Umbilical cord (tissue), 2 donors: ENCODE results near the gene PTP4A2. TPM values are rescaled to one million over a fixed set of nuclear protein-coding genes. Genes with fewer than 3 reads are reported as not detected.
A peak's percentile ranks its signal among the peaks of the same experiment; 100 is the strongest.

Source experiments
- DNase-seq: peaks from one replicate; pipeline ENCODE4 v3.0.0-alpha.2; 2015; ENCODE audit warnings: low spot score
- total RNA-seq: library from RNA; depleted of rRNA; stranded (reverse); fragments of >200 nt; gene quantifications from one replicate; pipeline ENCODE4 v1.2.3, GENCODE V29; 2014; ENCODE audit warnings: low replicate concordance; ENCODE audit not compliant: insufficient read depth

Gene PTP4A2
- total RNA-seq, 1 donor from 2014 or later: 544 TPM

DNA sequence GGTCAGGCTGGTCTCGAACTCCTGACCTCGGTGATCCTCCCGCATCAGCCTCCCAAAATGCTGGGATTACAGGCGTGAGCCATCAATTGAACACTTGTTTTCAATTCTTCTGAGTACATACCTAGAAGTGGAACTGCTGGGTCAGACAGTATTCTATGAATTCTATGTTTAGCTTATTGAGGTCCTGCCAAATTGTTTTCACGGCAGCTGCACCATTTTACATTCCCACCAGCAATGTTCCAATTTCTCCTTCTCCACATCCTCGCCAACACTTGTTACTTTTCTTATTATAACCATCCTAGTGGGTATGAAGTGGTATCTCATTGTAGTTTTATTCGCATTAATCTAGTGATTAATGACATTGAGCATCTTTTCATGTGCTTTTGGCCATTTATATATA, 49.9 kb downstream of the PTP4A2 start:
- no peak for DNase-seq

DNA sequence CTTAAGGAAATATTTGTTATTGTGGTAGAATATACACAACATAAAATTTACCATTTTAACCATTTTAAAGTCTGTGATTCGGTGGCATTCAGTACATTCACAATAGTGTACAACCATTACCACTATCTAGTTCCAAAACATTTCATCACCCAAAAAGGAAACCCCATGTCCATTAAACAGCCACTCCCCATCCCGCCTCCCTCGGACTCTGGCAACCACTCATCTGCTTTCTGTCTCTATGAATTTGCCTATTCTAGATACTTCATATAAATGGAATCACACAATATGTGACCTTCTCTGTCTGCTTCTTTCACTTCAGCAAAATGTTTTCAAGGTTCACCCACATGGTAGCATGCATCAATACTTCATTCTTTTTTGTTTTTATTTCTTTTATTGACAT, 51.3 kb downstream of the PTP4A2 start:
- DNase-seq: no peak

DNA sequence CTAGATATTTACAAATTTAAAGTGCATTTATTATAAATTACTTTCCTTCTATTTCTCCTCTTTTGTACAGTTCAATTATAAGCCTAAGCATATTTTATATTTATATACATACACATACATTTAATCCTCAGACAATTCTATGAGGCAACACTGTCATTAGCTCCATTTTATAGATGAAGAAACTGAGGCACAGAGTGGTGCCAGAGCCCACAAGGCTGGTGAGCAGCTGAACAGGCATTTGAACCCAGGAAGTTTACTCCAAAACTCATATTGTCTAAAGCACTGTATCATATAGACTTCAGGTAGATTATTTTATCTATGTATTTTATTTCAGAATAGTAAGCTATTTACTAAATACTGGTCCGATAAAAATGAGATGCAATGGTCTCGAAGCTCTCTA, 52.3 kb downstream of the PTP4A2 start:
- DNase-seq: no peak

DNA sequence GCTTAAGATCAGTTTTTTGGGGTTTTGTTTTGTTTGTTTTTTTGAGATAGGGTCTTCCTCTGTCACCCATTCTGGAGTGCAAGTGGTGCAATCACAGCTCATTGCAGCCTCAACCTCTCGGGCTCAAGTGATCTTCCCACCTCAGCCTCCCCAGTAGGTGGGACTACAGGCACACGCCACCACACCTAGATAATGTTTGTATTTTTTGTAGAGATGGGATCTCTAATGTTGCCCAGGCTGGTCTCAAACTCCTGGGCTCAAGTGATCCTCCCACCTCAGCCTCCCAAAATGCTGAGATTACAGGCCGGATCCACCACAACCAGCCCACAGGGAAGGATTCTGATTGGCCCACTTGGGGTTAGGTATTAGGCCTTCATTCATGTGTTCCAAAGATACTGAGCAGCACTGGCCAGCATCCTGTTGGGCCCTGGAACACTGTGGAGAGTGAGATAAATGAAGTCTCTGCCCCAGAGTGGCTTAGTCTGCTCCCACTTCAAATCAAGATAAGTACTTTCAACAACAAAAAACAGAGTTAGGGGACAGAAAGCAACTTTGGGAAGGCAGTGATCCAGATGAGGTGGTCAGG, 54.7 kb downstream of the PTP4A2 start:
- no peak for DNase-seq

DNA sequence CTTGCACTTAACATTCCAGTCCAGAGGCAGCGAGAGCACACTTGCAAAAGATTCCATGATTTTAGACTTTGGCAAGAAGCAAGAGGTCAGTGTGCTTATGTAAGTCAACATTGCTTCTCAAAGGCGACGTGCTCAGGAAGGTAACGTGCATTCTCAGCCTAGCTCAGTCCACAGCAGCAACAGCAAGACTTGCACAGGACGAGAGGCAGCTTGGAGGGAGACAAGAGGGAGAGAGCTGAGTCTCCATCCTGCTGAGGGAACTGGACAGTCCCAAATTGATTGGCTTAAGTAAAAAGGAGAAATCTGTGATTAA, 56.5 kb downstream of the PTP4A2 start:
- peak; percentile 28 for DNase-seq

DNA sequence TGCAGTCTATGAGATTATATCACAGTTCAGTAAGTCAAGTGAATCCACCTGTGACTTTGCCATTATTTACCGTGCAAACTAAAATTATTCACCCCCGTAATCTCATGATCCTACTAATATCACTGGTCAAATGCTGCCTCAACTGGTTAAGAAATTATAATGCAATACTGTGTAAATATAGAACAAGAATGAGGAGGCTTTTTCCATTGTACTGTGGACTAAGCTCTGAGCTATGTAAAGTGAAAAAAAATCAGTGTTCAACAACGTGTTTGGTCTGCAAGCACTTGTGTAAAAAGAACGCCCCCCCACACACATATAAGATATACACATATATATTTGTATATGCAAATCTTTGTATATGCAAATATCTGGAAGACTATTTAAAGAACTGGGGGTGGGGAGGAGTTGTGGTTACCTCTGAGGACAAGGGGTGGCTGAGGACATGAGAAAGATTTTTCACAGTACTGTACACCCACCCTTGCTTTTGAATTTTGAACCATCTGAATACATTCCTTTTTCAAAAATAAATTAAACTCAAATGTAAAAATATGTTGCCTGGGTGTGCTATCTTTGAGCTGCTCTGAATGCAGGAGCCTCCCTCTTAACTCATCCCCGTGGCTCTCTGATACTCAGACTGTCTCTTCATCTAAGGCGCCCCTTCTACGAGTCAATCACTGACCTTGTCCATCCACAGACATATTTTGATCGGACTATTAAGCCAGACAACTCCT, 57.0 kb downstream of the PTP4A2 start:
- DNase-seq: no peak

DNA sequence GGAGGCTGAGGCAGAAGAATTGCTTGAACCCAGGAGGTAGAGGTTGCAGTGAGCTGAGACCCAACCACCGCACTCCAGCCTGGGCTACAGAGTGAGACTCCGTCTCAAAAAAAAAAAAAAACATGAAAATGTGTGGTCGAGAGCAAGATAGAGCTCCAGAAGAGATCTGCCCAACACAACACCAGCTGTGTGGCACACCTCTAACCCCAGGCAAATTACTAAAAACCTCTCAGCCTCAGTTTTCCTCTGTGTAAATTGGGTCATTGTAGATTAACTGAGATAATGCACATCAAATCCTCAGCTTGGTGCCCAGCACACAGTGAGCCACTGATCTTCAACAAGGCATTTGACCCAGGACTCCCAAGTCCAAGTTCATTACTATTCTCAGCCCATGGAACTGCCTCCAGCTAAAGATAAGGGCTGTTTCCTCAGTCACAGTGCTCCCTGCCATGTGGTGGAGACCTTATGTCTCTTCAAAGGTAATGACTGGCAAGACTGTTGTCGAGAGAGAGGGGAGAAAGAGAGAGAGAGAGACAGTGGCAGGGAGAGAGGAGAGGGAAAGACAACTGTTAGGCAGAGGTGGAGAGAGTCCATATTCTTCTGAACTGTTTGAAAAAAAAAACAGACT, 58.1 kb downstream of the PTP4A2 start:
- no peak for DNase-seq

DNA sequence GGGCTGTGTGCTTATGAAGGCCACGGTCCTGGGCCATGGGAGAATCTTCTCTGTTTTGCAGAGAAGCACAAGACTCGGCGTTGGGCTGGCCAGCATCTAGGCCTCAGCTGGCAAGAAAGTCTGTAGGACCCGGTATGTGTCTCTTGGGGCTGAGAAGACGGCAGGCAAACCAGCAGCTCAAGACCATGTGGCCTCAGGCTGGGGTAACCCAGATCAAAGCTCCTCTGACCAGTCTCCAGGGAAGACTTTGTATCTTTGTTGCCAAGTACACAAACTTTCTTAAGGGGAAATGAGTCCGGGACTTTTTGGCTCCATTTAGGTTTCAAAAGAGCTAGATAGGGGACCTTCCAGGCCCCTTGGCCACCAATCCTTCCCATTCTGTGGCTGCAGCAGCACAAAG, 60.1 kb downstream of the PTP4A2 start:
- DNase-seq: no peak

DNA sequence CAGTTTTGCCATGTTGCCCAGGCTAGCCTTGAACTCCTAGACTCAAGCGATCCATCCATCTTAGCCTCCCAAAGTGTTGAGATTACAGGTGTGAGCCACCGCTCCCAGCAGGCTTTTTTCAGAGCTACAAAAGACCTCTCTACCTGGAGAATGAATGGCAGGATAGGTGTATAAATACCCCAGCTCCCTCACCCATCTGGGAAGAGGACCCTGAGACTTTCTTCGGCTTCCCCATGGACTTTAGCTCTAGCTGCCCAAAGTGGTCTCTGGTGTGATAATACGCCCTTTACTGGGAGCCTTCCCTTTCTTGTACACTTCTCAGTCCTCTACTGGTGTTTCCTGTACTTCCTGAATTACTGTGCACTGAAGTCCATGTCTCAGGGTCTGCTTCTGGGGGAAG, 60.6 kb downstream of the PTP4A2 start:
- no peak for DNase-seq

DNA sequence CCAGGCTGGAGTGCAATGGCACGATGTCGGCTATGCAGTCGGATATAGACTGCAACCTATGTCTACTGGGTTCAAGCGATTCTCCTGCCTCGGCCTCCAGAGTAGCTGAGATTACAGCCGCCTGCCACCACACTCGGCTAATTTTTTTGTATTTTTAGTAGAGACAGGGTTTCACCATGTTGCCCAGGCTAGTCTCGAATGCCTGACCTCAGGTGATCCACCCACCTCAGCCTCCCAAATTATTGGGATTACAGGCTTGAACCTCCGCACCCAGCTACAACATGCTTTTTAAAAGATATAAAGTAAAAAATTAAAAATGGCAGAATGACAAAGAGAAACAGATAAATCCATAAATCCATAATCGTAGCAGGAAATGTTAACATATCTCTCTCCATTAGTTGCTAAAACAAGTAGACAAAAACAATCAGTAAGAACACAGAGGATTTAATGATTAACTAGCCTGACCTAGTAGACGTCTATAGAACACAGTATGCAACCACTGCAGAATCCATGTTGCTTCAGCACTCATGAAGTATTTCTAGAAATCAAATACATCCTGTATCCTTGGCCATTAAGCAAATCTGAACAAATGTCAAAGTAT, 62.4 kb downstream of the PTP4A2 start:
- no peak for DNase-seq

DNA sequence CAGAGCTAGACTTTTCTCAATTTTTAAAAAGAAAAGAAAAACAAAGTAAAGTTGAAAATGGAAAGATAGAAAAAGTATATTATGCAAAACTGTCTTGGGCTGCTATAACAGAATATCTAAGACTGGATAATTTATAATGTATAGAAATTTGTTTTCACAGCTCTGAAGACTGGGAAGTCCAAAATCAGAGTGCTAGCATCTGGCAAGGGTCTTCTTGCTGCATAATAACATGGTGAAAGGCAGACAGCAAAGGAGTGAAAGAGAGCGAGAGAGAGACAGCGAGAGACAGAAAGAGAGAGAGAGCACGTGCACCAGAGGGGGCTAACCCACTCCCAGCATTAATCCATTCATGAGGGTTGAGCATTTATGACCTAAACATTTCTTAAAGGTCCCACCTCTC, 63.2 kb downstream of the PTP4A2 start:
- DNase-seq: no peak

DNA sequence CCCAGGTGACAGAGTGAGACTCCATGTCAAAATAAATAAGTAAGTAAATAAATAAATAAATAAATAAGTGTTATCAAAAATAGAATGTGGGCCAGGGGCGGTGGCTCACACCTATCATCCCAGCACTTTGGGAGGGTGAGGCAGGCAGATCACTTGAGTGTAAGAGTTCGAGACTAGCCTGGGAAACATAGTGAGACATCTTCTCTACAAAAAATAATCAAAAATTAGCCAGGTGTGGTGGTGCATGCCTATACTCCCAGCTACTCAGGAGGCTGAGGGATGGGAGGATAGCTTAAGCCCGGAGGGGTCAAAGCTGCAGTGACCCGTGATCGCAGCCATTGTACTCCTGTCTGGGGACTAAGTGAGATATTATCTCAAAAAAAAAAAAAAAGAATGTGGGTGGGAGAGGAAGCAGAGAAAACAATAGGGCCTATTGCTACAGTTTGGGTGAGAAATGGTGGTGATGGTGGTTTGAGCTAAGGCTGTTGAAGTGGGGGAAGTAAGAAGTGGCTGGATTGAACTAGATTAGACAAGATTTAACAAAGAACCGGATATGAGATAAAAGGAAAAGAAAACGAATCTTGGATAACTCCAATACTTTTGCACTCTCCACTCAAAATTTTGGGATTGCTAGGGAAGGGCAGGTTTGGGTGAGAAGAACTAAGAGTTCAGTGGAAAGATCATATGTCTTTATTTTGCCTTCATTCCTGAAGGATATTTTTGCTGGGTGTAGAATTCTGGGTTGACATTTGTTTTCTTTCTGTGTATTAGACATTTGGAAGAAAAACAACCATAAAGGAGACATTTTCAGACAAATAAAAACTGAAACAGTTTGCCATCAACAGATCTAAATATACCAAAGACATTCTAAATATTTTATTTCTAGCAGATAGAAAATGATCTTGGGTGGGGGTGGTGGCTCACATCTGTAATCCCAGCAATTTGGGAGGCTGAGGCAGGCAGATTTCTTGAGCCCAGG, 65.2 kb downstream of the PTP4A2 start:
- DNase-seq: no peak

DNA sequence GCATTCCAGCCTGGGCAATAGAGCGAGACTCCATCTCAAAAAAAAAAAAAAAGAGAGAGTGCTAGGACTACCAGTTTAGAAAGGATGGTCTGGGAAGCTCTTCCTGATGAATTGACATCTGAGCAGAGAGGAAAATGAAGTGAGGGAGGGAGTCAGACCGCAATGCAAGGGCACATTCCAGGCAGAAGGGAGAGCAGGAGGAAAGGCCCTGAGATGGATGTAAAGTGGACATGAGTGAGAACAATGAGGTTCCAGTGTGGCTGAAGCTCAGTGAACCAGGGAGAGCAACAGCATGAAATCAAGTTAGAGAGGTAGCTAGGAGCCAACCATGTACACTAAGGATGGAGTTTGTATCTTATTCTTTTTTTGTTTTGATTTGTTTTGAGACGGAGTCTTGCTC, 66.5 kb downstream of the PTP4A2 start:
- DNase-seq: no peak

DNA sequence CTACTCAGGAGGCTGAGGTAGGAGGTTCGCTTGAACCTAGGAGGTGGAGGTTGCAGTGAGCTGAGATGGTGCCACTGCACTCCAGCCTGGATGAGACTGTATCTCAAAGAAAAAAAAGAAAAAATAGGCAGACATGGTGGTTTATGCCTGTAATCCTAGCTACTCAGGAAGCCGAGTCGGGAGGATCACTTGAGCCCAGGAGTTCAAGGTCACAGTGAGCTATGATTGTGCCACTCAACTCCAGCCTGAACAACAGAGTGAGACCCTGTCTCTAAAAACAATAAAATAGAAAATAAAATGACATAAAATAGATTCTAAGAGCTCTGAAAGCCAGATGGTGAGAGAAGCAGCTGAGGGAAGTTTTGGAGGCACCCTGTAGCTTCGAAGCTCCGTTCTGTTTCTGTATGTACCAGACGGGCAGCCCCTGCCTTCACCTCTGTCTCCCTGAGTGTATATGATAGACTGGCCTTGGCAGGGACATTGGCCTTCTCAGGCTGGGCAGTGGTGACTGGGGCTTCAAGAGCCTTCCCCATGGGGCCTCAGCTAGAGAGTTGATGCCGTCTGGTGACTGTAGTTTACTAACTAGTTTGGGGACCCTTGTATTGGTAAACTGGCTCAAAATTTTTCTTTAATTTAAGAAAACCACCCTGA, 68.0 kb downstream of the PTP4A2 start:
- no peak for DNase-seq

DNA sequence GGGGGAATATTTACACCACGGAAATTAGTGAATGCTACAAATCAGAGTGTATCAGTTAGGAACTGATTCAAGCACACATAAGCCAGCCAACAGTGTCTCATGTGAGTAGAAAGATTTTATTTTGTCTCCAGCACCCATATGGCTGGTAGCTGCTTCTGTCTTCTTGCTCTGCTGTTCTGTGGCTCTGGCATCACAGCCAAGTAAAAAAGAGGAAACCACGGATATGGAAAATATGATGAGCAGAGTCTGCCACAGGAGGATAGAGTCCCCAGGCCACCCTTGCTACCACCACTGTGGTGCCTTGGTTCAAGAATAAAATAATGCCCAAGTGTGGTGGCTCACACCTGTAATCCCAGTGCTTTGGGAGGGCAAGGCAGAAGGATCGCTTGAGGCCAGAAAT, 68.7 kb downstream of the PTP4A2 start:
- DNase-seq: no peak

DNA sequence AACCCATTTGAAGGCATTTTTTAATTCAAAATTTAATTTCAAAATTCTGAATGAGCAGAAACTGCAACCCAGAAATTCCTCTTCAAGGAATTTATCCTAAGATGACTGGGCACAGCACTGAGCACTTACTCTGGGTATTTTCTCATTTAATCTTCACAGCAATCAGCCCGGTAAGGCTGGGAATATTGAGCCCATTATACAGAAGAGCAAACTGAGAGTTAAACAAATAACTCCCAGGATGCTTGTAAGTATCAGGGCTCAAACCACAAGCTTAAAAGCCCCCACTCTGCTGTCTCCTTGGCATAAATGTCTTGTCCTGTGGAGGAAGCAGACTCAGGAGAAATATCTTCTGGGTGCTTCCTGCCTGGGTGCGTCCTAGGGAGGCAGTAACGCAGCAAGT, 69.3 kb downstream of the PTP4A2 start:
- no peak for DNase-seq

DNA sequence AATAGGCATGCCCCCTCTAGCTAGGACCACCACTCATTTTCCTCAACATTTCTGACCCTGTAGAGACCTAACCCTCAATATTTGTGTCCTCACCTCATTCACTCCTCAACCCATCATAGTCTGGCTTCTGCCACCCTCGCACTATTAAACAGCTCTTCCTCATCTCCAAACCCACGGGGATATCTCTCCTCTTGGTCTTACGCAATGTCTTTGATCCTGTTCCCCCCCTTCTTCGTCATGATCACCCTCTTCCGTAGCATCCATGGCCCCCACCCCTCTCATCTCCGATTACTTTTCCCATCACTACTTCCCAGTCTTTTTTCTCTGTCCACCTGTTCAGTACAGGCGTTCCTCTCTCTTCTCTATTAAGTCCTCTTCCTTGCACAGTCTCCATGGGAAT, 70.6 kb downstream of the PTP4A2 start:
- no peak for DNase-seq

DNA sequence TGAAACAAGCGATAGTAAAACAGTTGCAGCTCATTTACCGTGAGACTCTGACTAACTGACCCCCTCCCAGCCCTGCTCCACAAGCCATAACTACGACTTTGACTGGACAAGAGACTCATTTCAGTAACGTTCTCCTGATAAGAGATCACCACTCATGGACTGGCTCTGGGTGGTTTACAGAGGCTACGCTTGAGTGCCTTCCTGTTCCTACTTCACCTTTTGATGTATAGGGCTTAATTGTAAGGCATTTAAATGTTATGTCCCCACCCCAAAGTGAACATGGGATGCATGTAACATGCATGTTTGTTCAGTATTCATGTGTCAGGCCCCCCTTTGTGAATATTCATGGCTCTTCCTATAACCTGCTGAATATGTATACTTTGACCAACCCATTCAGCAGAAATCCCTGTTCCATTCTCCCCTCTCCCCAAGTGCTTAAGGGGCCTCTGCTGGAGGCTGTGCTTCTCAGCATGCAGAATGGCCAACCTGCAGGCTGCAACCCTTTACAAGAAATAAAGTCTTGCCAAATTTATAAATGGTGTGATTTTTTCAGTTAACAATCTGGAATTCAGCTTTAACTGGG, 71.6 kb downstream of the PTP4A2 start:
- DNase-seq: no peak

DNA sequence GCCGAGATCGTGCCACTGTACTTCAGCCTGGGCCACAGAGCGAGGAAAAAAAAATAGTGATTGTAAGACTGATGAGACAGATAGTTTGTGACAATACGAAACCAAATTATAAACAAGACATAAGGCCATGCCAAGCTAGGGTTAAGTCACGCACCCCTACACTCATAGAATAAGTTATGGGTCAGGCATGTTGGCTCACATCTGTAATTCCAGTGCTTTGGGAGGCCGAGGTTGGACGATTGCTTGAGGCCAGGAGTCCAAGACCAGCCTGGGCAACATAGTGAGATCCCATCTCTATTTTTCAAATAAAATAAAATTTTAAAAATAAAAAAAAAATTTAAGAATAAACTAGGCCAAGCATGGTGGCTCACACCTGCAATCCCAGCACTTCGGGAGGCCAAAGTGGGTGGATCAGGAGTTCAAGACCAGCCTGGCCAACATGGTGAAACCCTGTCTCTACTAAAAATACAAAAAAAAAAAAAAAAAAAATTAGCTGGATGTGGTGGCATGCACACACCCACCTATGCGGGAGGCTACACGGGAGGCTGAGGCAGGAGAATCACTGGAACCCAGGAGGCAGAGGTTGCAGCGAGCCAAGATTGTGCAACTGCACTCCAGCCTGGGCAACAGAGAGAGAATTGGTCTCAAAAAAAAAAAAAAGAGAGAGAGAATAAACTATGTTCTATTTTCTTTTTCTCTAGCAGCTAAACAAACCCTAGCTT, 72.3 kb downstream of the PTP4A2 start:
- DNase-seq: no peak

DNA sequence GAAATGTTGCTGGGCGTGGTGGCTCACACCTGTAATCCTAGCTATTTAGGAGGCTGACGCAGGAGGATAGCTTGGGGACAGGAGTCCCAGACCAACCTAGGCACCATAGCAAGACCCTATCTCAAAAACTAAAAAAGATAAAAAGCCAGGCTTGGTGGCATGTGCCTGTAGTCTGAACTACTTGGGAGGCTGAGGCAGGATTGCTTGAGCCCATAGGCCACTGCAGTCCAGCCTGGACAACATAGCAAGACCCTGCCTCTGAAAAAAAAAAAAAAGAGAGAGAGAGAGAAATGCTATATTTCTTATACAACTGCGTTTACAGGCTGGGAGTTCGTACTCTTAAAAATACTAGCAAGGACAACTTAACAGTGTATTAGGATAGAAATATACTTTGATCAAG, 76.1 kb downstream of the PTP4A2 start:
- DNase-seq: no peak
